GM21619 (cell line): ENCODE results near the gene FANCC.

ENCODE experiments used
- ATAC-seq: cut with Tn5 transposase; IDR thresholded peaks from one replicate; pipeline ENCODE4 v1.9.1; 2021; ENCODE audit not compliant: unreplicated experiment

Gene FANCC

GRCh38 chr9:95076696-95077052 lies 240.8 kb downstream of the FANCC start:
- no peak for ATAC-seq

GRCh38 chr9:95075700-95076099 lies 241.8 kb downstream of the FANCC start:
- ATAC-seq: no peak

DNA sequence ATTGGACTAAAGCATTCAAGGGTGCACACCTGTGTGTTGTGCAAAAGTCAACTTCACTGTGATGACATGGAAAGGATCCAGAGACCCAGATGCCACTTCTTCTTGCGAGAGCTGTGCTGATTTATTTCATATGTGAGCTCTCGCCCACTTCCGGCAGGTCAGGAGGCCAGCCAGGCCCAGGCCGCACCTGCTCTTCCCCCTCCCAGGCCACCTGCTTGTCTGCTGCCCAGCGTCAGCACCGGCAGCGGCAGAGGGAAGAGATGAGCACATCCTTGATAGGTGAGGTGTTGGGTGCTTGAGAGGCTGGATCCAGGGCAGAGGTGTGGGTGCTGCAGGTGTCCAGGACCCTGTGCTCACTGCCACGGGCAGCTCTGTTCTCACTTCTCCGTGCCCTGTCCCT lies 242.9 kb downstream of the FANCC start:
- no peak for ATAC-seq

GRCh38 chr9:95073918-95074317 lies 243.6 kb downstream of the FANCC start:
- no peak for ATAC-seq

- ATAC-seq: no peak
Measured at GRCh38 chr9:95073042-95073607, 244.4 kb downstream of the FANCC start.

GRCh38 chr9:95071925-95072324 lies 245.6 kb downstream of the FANCC start:
- no peak for ATAC-seq

- ATAC-seq: no peak
Measured at GRCh38 chr9:95071450-95071849, 246.1 kb downstream of the FANCC start.

GRCh38 chr9:95070549-95071021 lies 246.9 kb downstream of the FANCC start:
- no peak for ATAC-seq

- ATAC-seq: no peak
Measured at GRCh38 chr9:95067897-95068296, 249.6 kb downstream of the FANCC start.

DNA sequence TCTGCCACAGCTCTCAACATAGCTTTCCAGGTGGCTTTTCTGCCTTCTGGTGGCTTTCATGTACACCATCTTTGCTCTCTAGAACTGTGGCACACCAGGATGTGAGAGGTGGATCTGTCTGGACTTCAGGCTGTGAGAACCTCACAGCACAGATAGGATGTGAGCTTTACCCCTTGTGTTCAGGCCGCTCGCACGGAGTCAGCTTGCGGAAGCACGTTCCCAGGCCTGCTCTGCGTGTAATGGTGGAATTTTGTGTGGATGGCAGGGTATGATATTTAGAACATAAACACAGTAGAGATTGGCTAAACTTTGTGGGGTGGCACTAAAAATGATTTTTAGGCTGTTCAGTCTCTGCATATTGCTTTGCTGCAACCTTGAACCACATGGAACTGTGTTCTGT lies 250.5 kb downstream of the FANCC start:
- no peak for ATAC-seq

GRCh38 chr9:95065224-95065623 lies 252.3 kb downstream of the FANCC start:
- ATAC-seq: no peak

- no peak for ATAC-seq
Measured at GRCh38 chr9:95063300-95063699, 254.2 kb downstream of the FANCC start.

DNA sequence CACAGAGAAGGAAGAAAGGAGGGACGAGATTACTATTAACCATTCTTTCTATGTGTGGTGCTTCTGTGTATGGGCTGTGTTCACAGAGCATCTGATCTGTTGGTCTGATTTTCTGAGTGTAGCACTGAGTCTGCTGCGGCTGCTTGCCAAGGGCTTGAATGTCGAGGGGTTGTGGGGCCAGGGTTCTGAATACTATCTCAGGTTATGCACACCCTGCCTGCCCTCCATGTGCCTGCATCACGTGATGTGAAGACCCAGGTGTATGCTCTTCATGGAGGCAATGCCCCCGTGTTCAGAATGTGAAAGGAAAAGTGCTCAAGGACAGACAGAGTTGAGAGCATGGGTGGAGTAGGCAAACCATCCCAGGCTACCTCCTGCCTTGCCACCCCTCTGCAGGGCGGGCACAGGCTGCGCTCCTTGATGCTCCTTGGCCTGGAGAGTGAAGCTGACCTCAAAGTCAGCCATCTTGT lies 254.9 kb downstream of the FANCC start:
- ATAC-seq: no peak

- ATAC-seq: no peak
Measured at GRCh38 chr9:95061916-95062595, 255.5 kb downstream of the FANCC start.

DNA sequence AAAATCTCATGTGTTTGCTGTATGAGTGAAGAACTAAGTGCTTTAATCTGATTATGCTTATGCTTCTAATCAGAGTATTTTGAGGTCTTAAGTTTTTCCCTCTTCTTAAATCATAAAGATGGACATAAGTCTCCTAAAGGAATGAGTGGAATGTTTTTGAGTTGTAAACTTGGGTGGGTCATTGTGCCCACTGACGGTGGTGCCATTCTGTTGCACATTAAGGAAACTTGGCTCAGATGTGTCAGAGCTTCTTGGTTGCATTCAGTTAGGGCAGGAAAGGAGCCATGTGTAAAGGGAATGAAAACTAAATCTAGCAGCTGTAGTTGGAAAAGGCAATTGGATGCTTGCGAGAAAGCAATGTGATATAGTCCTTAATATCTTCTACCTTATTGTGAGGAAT lies 256.6 kb downstream of the FANCC start:
- ATAC-seq: no peak

- no peak for ATAC-seq
Measured at GRCh38 chr9:95060234-95060633, 257.3 kb downstream of the FANCC start.

- no peak for ATAC-seq
Measured at GRCh38 chr9:95058795-95059386, 258.6 kb downstream of the FANCC start.

DNA sequence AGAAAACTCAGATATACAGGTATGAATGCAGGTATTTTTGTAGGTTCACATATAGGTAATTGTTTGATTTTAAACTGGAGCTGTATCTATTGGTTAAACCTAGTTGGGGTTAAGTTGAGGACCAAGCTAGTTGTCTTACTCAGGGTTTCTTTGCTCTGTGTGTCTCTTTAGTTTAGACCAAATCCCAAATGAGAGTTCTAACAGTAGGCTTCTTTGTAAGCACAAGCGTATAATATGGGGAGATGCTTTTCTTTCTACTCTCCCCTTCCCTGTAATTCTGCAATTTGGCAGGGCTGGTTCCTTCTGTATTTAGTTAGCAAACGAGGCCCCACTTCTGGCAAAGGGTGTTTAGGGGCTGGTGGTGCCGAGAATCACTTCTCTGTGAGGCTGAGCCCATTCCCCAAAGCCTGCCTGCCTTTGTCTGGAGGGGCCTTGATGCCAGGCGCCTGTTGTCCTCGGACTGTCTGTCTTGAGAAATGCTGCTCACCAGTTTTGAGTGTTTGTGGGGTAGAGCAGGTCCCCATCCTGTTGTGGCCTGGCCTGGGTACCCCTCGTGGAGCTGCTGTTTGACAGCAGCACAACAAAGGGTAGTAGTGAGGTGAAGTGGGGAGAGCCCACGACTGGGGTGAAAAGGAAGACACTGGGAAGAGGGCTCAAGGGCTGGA lies 259.3 kb downstream of the FANCC start:
- ATAC-seq: no peak

DNA sequence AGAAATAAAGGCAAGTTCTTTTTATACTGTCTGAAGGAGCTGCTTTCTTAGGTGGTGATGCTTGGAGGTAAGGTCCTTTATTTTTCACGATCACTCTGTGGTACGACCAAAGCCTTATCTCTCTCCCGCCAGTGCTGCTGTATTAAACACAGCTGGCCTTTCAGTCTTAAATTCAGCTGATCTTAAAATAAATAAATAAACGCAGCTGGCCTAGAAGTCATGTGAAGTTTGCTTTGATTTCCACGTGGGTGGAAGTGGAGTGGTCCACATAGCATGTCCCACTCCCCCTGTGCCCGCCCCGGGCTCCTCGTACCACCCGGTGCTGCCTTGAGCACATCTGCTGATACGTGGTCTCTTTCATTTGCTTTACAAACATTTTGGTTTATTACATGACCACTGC lies 260.4 kb downstream of the FANCC start:
- ATAC-seq: no peak

DNA sequence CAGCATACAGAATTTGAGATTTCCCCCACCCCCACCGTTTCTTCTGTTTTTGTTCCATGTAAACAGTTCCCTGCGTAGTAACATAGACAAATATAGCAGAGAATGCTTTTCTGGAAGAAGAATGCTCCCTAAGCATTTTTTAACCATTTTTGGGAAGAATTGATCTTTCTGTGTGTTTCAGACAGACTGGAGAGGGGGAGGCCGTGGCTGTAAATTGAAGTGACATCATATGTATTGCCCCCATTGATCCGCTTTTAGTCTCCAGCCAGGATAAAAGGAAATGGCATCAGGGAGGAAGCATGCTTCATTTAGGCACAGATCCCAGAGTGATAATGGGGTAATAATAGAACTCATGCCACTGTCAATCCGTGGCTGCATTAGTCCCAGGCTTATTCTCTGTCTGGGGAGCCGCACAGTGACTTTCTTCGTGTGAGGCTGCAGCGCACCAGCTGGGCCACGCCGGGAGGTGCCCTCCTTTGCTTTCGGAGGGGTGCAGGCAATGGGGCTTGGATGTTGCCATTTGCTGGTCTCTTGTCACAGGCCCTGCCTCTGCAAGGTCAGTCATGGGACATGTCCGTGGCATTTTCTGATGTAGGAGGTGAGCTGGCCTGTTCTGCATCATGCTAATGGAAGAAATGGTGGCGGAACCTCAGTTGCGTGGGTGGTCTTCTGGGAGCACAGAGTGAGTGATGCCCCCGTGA lies 261.5 kb downstream of the FANCC start:
- no peak for ATAC-seq

GRCh38 chr9:95055334-95055850 lies 262.1 kb downstream of the FANCC start:
- ATAC-seq: no peak
